ENCODE data around the gene LBHD2. TPM values are rescaled to one million over a fixed set of nuclear protein-coding genes. Genes with fewer than 3 reads are reported as not detected.

Gene LBHD2
- total RNA-seq, 1 experiment from 2014 or later, result not detected

DNA sequence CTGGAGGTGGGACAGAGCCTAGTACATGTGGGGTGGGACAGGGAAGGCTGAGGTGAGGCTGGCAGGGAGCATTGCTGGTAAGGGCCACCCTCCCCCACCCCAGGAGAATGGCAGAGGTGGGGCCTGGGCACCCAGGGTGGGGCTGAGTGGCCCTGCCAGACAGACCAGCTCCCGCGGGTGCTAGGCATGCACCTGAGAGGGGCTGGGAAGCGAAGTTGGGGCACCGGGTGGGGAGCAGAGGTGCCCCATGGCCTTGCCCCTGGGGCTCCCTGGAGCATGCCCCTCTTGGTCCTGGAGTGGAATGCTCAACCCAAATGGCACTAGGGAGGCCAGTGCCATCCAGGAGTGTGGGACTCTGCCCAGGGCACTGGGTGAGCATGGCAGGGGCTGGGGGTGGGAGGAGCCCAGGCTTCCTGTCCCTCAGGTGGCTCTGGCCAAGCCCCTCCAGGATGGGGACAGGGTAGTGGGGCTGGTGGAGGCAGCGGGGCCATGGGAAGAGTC is 40.5 kb downstream of the LBHD2 start:
- no peak for ATAC-seq
- Histone ChIP-seq H3K27ac (ENCODE audit: low read depth, low read length) (peak overlapping the region; percentile 74; the same call in 1 of the 2 replicates), H3K36me3 (ENCODE audit: control insufficient read depth in 1 of 2, insufficient read depth in 2 of 2, low read length in 2 of 2) (0 out of 4 replicates have a peak, but pooled peaks cover 0 to 2% of the 10 kb centered on the region in 2 experiments), H3K4me2 (ENCODE audit: low read length) (peak overlapping the region; percentile 94), H3K27me3 (ENCODE audit: insufficient read depth, low read length) (no peaks in the 10 kb centered on the region), H4K20me1 (ENCODE audit: insufficient read depth) (no peaks in the 10 kb centered on the region), H2AFZ (ENCODE audit: low read depth, low read length, poor library complexity, severe bottlenecking) (no peak overlapping the region), H3K9ac (ENCODE audit: low read length) (peak overlapping the region; percentile 83), H3K4me3 (replicated peaks in 1 of 2; ENCODE audit: low read depth in 1 of 2, low read length in 2 of 2) (peak overlapping the region; percentile 58 to 80), H3K4me1 (ENCODE audit: control insufficient read depth in 1 of 2, insufficient read depth in 2 of 2, low read length in 2 of 2) (peaks cover 38 to 53% of the 10 kb centered on the region in 2 experiments), H3K9me3 (ENCODE audit: control insufficient read depth in 1 of 2, insufficient read depth in 1 of 2, low read depth in 1 of 2, low read length in 2 of 2) (no peaks in the 10 kb centered on the region), H3K79me2 (ENCODE audit: insufficient read depth, low read length) (peaks cover 10% of the 10 kb centered on the region; the same call in 1 of the 2 replicates), H3K9me2 (ENCODE audit: insufficient read depth) (no peaks in the 10 kb centered on the region)
- BruUV-seq (replicated peaks), result no TSS peak
- ChIA-PET CTCF (interaction anchor here (1.1 kb wide), 1 partner anchor 19 kb away, joined by 4 read pairs; no protein-coding TSS in a partner anchor), POLR2A (no interaction called here), RAD21 (ENCODE audit: low non-redundant PET in 1 of 2, low total read pairs in 2 of 2, uncharacterized antibody in 2 of 2, unreplicated experiment in 2 of 2) (no interaction called here)
- TF ChIP-seq EGR1 (IDR thresholded peaks at IDR 0.05; ENCODE audit: low read depth), result no peak
- TF ChIP-seq, protein P1, sequence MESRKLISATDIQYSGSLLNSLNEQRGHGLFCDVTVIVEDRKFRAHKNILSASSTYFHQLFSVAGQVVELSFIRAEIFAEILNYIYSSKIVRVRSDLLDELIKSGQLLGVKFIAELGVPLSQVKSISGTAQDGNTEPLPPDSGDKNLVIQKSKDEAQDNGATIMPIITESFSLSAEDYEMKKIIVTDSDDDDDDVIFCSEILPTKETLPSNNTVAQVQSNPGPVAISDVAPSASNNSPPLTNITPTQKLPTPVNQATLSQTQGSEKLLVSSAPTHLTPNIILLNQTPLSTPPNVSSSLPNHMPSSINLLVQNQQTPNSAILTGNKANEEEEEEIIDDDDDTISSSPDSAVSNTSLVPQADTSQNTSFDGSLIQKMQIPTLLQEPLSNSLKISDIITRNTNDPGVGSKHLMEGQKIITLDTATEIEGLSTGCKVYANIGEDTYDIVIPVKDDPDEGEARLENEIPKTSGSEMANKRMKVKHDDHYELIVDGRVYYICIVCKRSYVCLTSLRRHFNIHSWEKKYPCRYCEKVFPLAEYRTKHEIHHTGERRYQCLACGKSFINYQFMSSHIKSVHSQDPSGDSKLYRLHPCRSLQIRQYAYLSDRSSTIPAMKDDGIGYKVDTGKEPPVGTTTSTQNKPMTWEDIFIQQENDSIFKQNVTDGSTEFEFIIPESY (IDR thresholded peaks at IDR 0.05; ENCODE audit: extremely low read depth, insufficient replicate concordance, low read length), result no peak
- TF ChIP-seq ZNF274 (IDR thresholded peaks at IDR 0.05; ENCODE audit: low read depth, low read length), result no peak
- TF ChIP-seq SRF (IDR thresholded peaks at IDR 0.05; ENCODE audit: low read depth), result no peak
- TF ChIP-seq EZH2 (IDR thresholded peaks at IDR 0.05), result no peak
- TF ChIP-seq FOSL1 (IDR thresholded peaks at IDR 0.05; ENCODE audit: low read depth), result no peak
- TF ChIP-seq RAD21 (IDR thresholded peaks at IDR 0.05; ENCODE audit: low read depth), result no peak
- TF ChIP-seq YY1 (IDR thresholded peaks at IDR 0.05; ENCODE audit: extremely low read depth, insufficient replicate concordance, low read depth, low read length), result no peak
- TF ChIP-seq JUND (IDR thresholded peaks at IDR 0.05), result no peak
- TF ChIP-seq CEBPB (IDR thresholded peaks at IDR 0.05; ENCODE audit: low read depth), result no peak
- no peak for TF ChIP-seq SIN3A (IDR thresholded peaks at IDR 0.05; ENCODE audit: low read depth)
- TF ChIP-seq TCF7L2 (IDR thresholded peaks at IDR 0.05; ENCODE audit: borderline replicate concordance, extremely low read depth, insufficient read depth, insufficient read length), result no peak
- intact Hi-C loops (cut with micrococcal nuclease), result no loop called here
- DNase-seq (ENCODE audit: low read depth, low spot score), result no peak
